H9 (cell line): Measurements from ENCODE around the gene NPHP1. TPM values are rescaled to one million over a fixed set of nuclear protein-coding genes. Genes with fewer than 3 reads are reported as not detected.
"Not testable (repeated sequence)": the region's sequence is repeated elsewhere in the genome, so short reads cannot be mapped to it uniquely, and the experiment has no call there.

ENCODE experiments used
- DNase-seq: peaks from one replicate; pipeline ENCODE4 v3.0.0-alpha.2; 2017
- H2AFZ ChIP-seq: one replicate; pipeline ENCODE4 v1.6.1; 2013; ENCODE audit warnings: mild to moderate bottlenecking, low read length, control low read depth, moderate library complexity
- H2AK5ac ChIP-seq: 2 replicates; pipeline ENCODE4 v1.6.1; 2013; ENCODE audit warnings: low read length, control low read depth, mixed read lengths; ENCODE audit not compliant: insufficient read length
- H2BK120ac ChIP-seq: one replicate; pipeline ENCODE4 v1.6.1; 2013; ENCODE audit warnings: low read depth, mild to moderate bottlenecking, low read length, control low read depth, inconsistent platforms; ENCODE audit not compliant: poor library complexity, severe bottlenecking
- H2BK12ac ChIP-seq: 2 replicates; pipeline ENCODE4 v1.6.1; 2013; ENCODE audit warnings: low read length, control low read depth, mixed read lengths, low read depth; ENCODE audit not compliant: insufficient read length
- H2BK15ac ChIP-seq: 2 replicates; pipeline ENCODE4 v1.6.1; 2013; ENCODE audit warnings: low read depth, low read length, control low read depth
- H2BK20ac ChIP-seq: one replicate; pipeline ENCODE4 v1.6.1; 2013; ENCODE audit warnings: low read depth, mild to moderate bottlenecking, low read length, control low read depth, inconsistent platforms; ENCODE audit not compliant: poor library complexity, severe bottlenecking
- H2BK5ac ChIP-seq: 2 replicates; pipeline ENCODE4 v1.6.1; 2013; ENCODE audit warnings: low read length, control low read depth, mixed read lengths; ENCODE audit not compliant: insufficient read length
- H3K14ac ChIP-seq: 2 replicates; pipeline ENCODE4 v1.6.1; 2013; ENCODE audit warnings: low read length, control low read depth; ENCODE audit not compliant: insufficient read depth
- H3K18ac ChIP-seq: 2 replicates; pipeline ENCODE4 v1.6.1; 2013; ENCODE audit warnings: low read depth, mild to moderate bottlenecking, mixed read lengths, low read length, control low read depth; ENCODE audit not compliant: insufficient read length
- H3K23ac ChIP-seq: 2 replicates; pipeline ENCODE4 v1.6.1; 2013; ENCODE audit warnings: low read length, control low read depth, mixed read lengths, low read depth; ENCODE audit not compliant: insufficient read length
- H3K23me2 ChIP-seq: 2 replicates; pipeline ENCODE4 v1.6.1; 2013; ENCODE audit warnings: low read depth, mild to moderate bottlenecking, mixed read lengths, low read length, control low read depth; ENCODE audit not compliant: insufficient read length, poor library complexity, severe bottlenecking
- H3K27ac ChIP-seq: 2 replicates; pipeline ENCODE4 v1.5.1; 2013; ENCODE audit warnings: low read length, control low read depth, mixed read lengths, low read depth; ENCODE audit not compliant: insufficient read length
- H3K27me3 ChIP-seq: 2 replicates; pipeline ENCODE4 v1.6.1; 2013; ENCODE audit warnings: low read length, control low read depth, inconsistent platforms; ENCODE audit not compliant: insufficient read depth
- H3K4ac ChIP-seq: 2 replicates; pipeline ENCODE4 v1.6.1; 2013; ENCODE audit warnings: low read depth, mild to moderate bottlenecking, control low read depth, inconsistent platforms, low read length, moderate library complexity
- H3K4me1 ChIP-seq: 2 replicates; pipeline ENCODE4 v1.6.1; 2013; ENCODE audit warnings: low read length, control low read depth, inconsistent platforms; ENCODE audit not compliant: insufficient read depth
- H3K4me2 ChIP-seq: 2 replicates; pipeline ENCODE4 v1.6.1; 2013; ENCODE audit warnings: low read length, control low read depth, mixed read lengths; ENCODE audit not compliant: insufficient read length, insufficient read depth
- H3K56ac ChIP-seq: 2 replicates; pipeline ENCODE4 v1.6.1; 2013; ENCODE audit warnings: low read depth, mild to moderate bottlenecking, mixed read lengths, low read length, control low read depth; ENCODE audit not compliant: insufficient read length
- H3K79me1 ChIP-seq: 2 replicates; pipeline ENCODE4 v1.6.1; 2013; ENCODE audit warnings: low read depth, mild to moderate bottlenecking, moderate library complexity, low read length, control low read depth, inconsistent platforms; ENCODE audit not compliant: insufficient read depth, poor library complexity, severe bottlenecking
- H3K79me2 ChIP-seq: 2 replicates; pipeline ENCODE4 v1.6.1; 2013; ENCODE audit warnings: low read length, control low read depth, inconsistent platforms; ENCODE audit not compliant: insufficient read depth
- H3K9ac ChIP-seq: 2 replicates; pipeline ENCODE4 v1.6.1; 2013; ENCODE audit warnings: low read length, control low read depth, mixed read lengths; ENCODE audit not compliant: insufficient read length; ENCODE audit errors: extremely low read depth
- H3K9me3 ChIP-seq: one replicate; pipeline ENCODE4 v1.6.1; 2013; ENCODE audit warnings: low read depth, low read length, inconsistent platforms; ENCODE audit not compliant: control insufficient read depth
- H3T11ph ChIP-seq: one replicate; pipeline ENCODE4 v1.6.1; 2013; ENCODE audit warnings: mild to moderate bottlenecking, low read length, control low read depth, inconsistent platforms
- H4K20me1 ChIP-seq: one replicate; pipeline ENCODE4 v1.6.1; 2013; ENCODE audit not compliant: control insufficient read depth, insufficient read length, insufficient read depth
- H4K5ac ChIP-seq: 2 replicates; pipeline ENCODE4 v1.6.1; 2013; ENCODE audit warnings: low read depth, mild to moderate bottlenecking, mixed read lengths, low read length, control low read depth; ENCODE audit not compliant: insufficient read length
- H4K8ac ChIP-seq: replicated peaks from 2 replicates; pipeline ENCODE4 v1.6.1; 2013; ENCODE audit warnings: low read length, control low read depth, mixed read lengths, low read depth; ENCODE audit not compliant: insufficient read length
- H4K91ac ChIP-seq: 2 replicates; pipeline ENCODE4 v1.6.1; 2013; ENCODE audit warnings: low read depth, mild to moderate bottlenecking, moderate library complexity, mixed read lengths, low read length, control low read depth; ENCODE audit not compliant: insufficient read length
- H3K27ac Mint-ChIP-seq, 3 experiments: 2 replicates in 2 of 3; 3 replicates in 1 of 3; pipeline ENCODE4 v1.8.0; 2020 to 2021; ENCODE audit warnings: mixed read lengths in 3 of 3, mild to moderate bottlenecking in 1 of 3, moderate library complexity in 1 of 3
- H3K27me3 Mint-ChIP-seq: 2 replicates; pipeline ENCODE4 v1.8.0; 2021; ENCODE audit warnings: low read depth, mild to moderate bottlenecking, moderate library complexity, mixed read lengths
- H3K36me3 Mint-ChIP-seq, 3 experiments: 2 replicates in 2 of 3; 3 replicates in 1 of 3; pipeline ENCODE4 v1.8.0; 2020 to 2021; ENCODE audit warnings: low read depth in 3 of 3, mixed read lengths in 3 of 3; ENCODE audit not compliant: insufficient read depth in 1 of 3
- H3K4me1 Mint-ChIP-seq, 2 experiments: 2 replicates each; pipeline ENCODE4 v1.8.0; 2020; ENCODE audit warnings: mixed read lengths in 2 of 2
- H3K4me3 Mint-ChIP-seq, 2 experiments: 2 replicates in 1 of 2; 3 replicates in 1 of 2; pipeline ENCODE4 v1.8.0; 2020 to 2021; ENCODE audit warnings: mild to moderate bottlenecking in 2 of 2, mixed read lengths in 2 of 2, moderate library complexity in 1 of 2
- H3K9me3 Mint-ChIP-seq, 2 experiments: 2 replicates in 1 of 2; 3 replicates in 1 of 2; pipeline ENCODE4 v1.8.0; 2020; ENCODE audit warnings: mild to moderate bottlenecking in 2 of 2, mixed read lengths in 2 of 2, moderate library complexity in 1 of 2
- WGBS: extraction: QIAGEN DNeasy Blood & Tissue Kit; methylation state at CpG from one replicate; pipeline ENCODE4 v1.1.7; 2013; ENCODE audit warnings: missing lambda C conversion rate, low lambda C conversion rate, mixed read lengths; ENCODE audit not compliant: insufficient read length; ENCODE audit errors: extremely low coverage; 5-methylcytosine and 5-hydroxymethylcytosine counted together
- total RNA-seq: library from RNA; stranded (reverse); gene quantifications from 2 replicates; pipeline ENCODE4 v1.2.1, GENCODE V29; 2021

The NPHP1 gene
- total RNA-seq, 1 experiment from 2014 or later: 2.1 TPM

GRCh38 chr2:110083757-110084156 is 121.1 kb downstream of the NPHP1 start:
- not testable (repeated sequence) for H2AFZ ChIP-seq, H3K4me3 Mint-ChIP-seq
- WGBS: no CpG with 5 or more reads among the region's 2 CpGs

DNA sequence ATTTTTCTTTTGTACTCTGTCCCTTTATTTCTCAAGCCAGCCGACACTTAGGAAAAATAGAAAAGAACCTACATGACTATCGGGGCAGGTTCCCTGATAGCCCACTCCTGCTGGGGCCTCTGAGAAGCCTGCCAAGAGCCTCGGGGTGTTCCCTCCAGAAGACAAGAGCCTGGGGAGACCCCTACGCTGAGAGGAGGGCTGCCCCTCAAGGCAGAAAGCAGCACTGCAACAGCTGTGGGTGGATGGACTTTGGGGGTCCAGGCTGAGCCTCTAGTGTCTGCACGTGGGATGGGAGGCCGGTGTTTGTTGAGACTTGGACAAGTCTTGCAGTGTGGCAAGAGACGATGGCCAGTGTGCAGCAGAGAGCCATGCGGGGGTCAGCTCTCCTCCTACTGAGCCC is 121.7 kb downstream of the NPHP1 start:
- not testable (repeated sequence) for H3K27me3 ChIP-seq, H4K8ac ChIP-seq, H3K4me2 ChIP-seq, H3K18ac ChIP-seq, H3K79me1 ChIP-seq, H3K4ac ChIP-seq, H3K23me2 ChIP-seq, DNase-seq, H2BK5ac ChIP-seq, H2AK5ac ChIP-seq, H3K27ac Mint-ChIP-seq, H2BK15ac ChIP-seq, H3K79me2 ChIP-seq, H4K5ac ChIP-seq, H3T11ph ChIP-seq, H3K4me1 Mint-ChIP-seq, H3K4me3 Mint-ChIP-seq, H3K9me3 ChIP-seq, H2AFZ ChIP-seq, H4K91ac ChIP-seq, H2BK12ac ChIP-seq, H3K23ac ChIP-seq, H4K20me1 ChIP-seq, H3K27ac ChIP-seq, H2BK20ac ChIP-seq, H3K14ac ChIP-seq, H3K56ac ChIP-seq, H2BK120ac ChIP-seq, H3K4me1 ChIP-seq, H3K9me3 Mint-ChIP-seq, H3K9ac ChIP-seq, H3K27me3 Mint-ChIP-seq, H3K36me3 Mint-ChIP-seq
- no CpG with 5 or more reads among the region's 8 CpGs for WGBS

More at GRCh38 chr2:110083757-110084156, 121.1 kb downstream of the NPHP1 start:
- not testable (repeated sequence) for H3K9ac ChIP-seq, H2BK12ac ChIP-seq, H3K23ac ChIP-seq, H2BK5ac ChIP-seq, H3K23me2 ChIP-seq, H3K27ac ChIP-seq, H2BK120ac ChIP-seq, H3K9me3 ChIP-seq, H3K27ac Mint-ChIP-seq, H3K79me2 ChIP-seq, H3K4me1 ChIP-seq, H3T11ph ChIP-seq, H3K79me1 ChIP-seq, H2BK15ac ChIP-seq, H3K27me3 Mint-ChIP-seq, H4K5ac ChIP-seq, H4K8ac ChIP-seq, H3K4ac ChIP-seq, H3K56ac ChIP-seq, H2AK5ac ChIP-seq, H3K18ac ChIP-seq, H3K9me3 Mint-ChIP-seq, H2BK20ac ChIP-seq, H3K27me3 ChIP-seq, H3K36me3 Mint-ChIP-seq, H4K91ac ChIP-seq, H3K4me2 ChIP-seq, H3K14ac ChIP-seq, H3K4me1 Mint-ChIP-seq, H4K20me1 ChIP-seq, DNase-seq
